HepG2 (cell line): Measurements from ENCODE around the gene WDR18. TPM values are rescaled to one million over a fixed set of nuclear protein-coding genes. Genes with fewer than 3 reads are reported as not detected.
A peak's percentile ranks its signal among the peaks of the same experiment; 100 is the strongest.

Experiments used
- CENPT ChIP-seq: sonication (generic); formaldehyde crosslinking; IDR thresholded peaks from 2 replicates; pipeline ENCODE4 v1.8.0; 2022; ENCODE audit warnings: low read depth, mild to moderate bottlenecking, moderate library complexity, missing genetic modification reagents
- EP300 ChIP-seq, 3 experiments: sonication (generic) in 1 of 3; formaldehyde crosslinking in 1 of 3; IDR thresholded peaks; 2 replicates each; pipeline versions ENCODE4 v1.5.1 to v1.6.1; 2011 to 2020; ENCODE audit warnings: low read depth in 2 of 3, low read length in 2 of 3, borderline replicate concordance in 1 of 3, improper control_type of control experiment in 1 of 3, mild to moderate bottlenecking in 1 of 3, missing genetic modification reagents in 1 of 3, moderate library complexity in 1 of 3
- HIVEP1 ChIP-seq: sonication (generic); formaldehyde crosslinking; IDR thresholded peaks from 2 replicates; pipeline ENCODE4 v1.4.0; 2020; ENCODE audit warnings: mild to moderate bottlenecking, missing genetic modification reagents
- KLF12 ChIP-seq: sonication (generic); formaldehyde crosslinking; IDR thresholded peaks from 2 replicates; pipeline ENCODE4 v1.4.0; 2020; ENCODE audit warnings: missing genetic modification reagents, borderline replicate concordance
- NFYC ChIP-seq: IDR thresholded peaks from 2 replicates; pipeline ENCODE4 v1.6.1; 2016; ENCODE audit warnings: missing genetic modification reagents, missing compliant biosample characterization
- NR2F2 ChIP-seq: IDR thresholded peaks from 2 replicates; pipeline ENCODE4 v1.6.1; 2012; ENCODE audit warnings: low read depth, inconsistent platforms, borderline replicate concordance
- PRDM10 ChIP-seq: sonication (generic); formaldehyde crosslinking; IDR thresholded peaks from 2 replicates; pipeline ENCODE4 v1.4.0; 2020; ENCODE audit warnings: low read depth, missing genetic modification reagents
- SCMH1 ChIP-seq: sonication (generic); formaldehyde crosslinking; IDR thresholded peaks from 2 replicates; pipeline ENCODE4 v1.9.0; 2021; ENCODE audit warnings: missing genetic modification reagents, mild to moderate bottlenecking, borderline replicate concordance
- TBX2 ChIP-seq: sonication (generic); formaldehyde crosslinking; IDR thresholded peaks from 2 replicates; pipeline ENCODE4 v1.5.0; 2020; ENCODE audit warnings: missing genetic modification reagents, mild to moderate bottlenecking, borderline replicate concordance
- ZFP36L1 ChIP-seq: sonication (generic); formaldehyde crosslinking; IDR thresholded peaks from 2 replicates; pipeline ENCODE4 v1.8.0; 2022; ENCODE audit warnings: mild to moderate bottlenecking, missing genetic modification reagents, moderate library complexity
- ZNF124 ChIP-seq: sonication (generic); formaldehyde crosslinking; IDR thresholded peaks from 2 replicates; pipeline ENCODE4 v1.4.0; 2020; ENCODE audit warnings: missing genetic modification reagents
- ZNF407 ChIP-seq: sonication (generic); formaldehyde crosslinking; IDR thresholded peaks from one replicate; pipeline ENCODE4 v1.5.1; 2020; ENCODE audit warnings: mild to moderate bottlenecking, missing genetic modification reagents; ENCODE audit errors: not compliant biosample characterization
- ZNF598 ChIP-seq: sonication (generic); formaldehyde crosslinking; IDR thresholded peaks from 2 replicates; pipeline ENCODE4 v1.5.1; 2020; ENCODE audit warnings: mild to moderate bottlenecking, missing genetic modification reagents, borderline replicate concordance
- ZNF660 ChIP-seq: sonication (generic); formaldehyde crosslinking; IDR thresholded peaks from 2 replicates; pipeline ENCODE4 v1.5.1; 2020; ENCODE audit warnings: mild to moderate bottlenecking, low read depth, missing genetic modification reagents, borderline replicate concordance
- ZNF768 ChIP-seq: sonication (generic); formaldehyde crosslinking; IDR thresholded peaks from 2 replicates; pipeline ENCODE4 v1.4.0; 2020; ENCODE audit warnings: missing genetic modification reagents
- ZNF777 ChIP-seq: sonication (generic); formaldehyde crosslinking; IDR thresholded peaks from 2 replicates; pipeline ENCODE4 v1.4.0; 2020; ENCODE audit warnings: missing genetic modification reagents
- polyA plus RNA-seq, 8 experiments: library from polyadenylated mRNA; depleted of rRNA in 3 of 8; stranded (reverse) in 7 of 8; unstranded in 1 of 8; fragments of >200 nt; fragmentation: Illumina TruSeq in 4 of 8; extraction: Trizol in 4 of 8; gene quantifications; 2 replicates each; pipeline versions ENCODE4 v1.2.1 to v1.2.3, GENCODE V29; 2011 to 2016; ENCODE audit warnings: low read depth in 4 of 8, missing spikeins in 1 of 8, mixed read lengths in 1 of 8; ENCODE audit not compliant: insufficient read depth in 1 of 8
- total RNA-seq, 5 experiments: library from RNA; depleted of rRNA; stranded (reverse); fragments of >200 nt; fragmentation: Illumina TruSeq; extraction: Trizol; gene quantifications; 2 replicates each; pipeline ENCODE4 v1.2.3, GENCODE V29; 2016; ENCODE audit warnings: low read depth in 1 of 5

WDR18 gene
- total and polyA plus RNA-seq, 2 of the 13 experiments (the other 11 are each of a cell fraction or from before 2014, with no cell fraction given) = 36.4 to 47.6 TPM

- no peak for TF ChIP-seq ZNF598 (CRISPR knock-in tag)
- TF ChIP-seq ZNF407 (CRISPR knock-in tag) = no peak
- TF ChIP-seq ZNF768 (CRISPR knock-in tag) = 0 out of 2 replicates have a peak, but pooled peaks have one; percentile 8
- peak; percentile 41 for TF ChIP-seq TBX2
- TF ChIP-seq ZNF777 (CRISPR knock-in tag) = no peak
- 0 out of 2 replicates have a peak, but pooled peaks have one; percentile 32 for TF ChIP-seq HIVEP1
- TF ChIP-seq CENPT (CRISPR knock-in tag) = no peak
- TF ChIP-seq ZFP36L1 (CRISPR knock-in tag) = no peak
- no peak for TF ChIP-seq KLF12 (CRISPR knock-in tag)
- 0 out of 2 replicates have a peak, but pooled peaks have one; percentile 44 for TF ChIP-seq ZNF124 (CRISPR knock-in tag)
- no peak for TF ChIP-seq EP300 (IDR thresholded peaks at IDR 0.05; ENCODE audit: low read depth in 2 of 2, low read length in 2 of 2)
- TF ChIP-seq EP300 (CRISPR knock-in tag; IDR thresholded peaks at IDR 0.05; ENCODE audit: borderline replicate concordance) = 0 out of 2 replicates have a peak, but pooled peaks have one; percentile 31
- TF ChIP-seq SCMH1 (CRISPR knock-in tag) = no peak
- 0 out of 2 replicates have a peak, but pooled peaks have one; percentile 49 for TF ChIP-seq PRDM10 (CRISPR knock-in tag)
- no peak; the same call in 1 of the 2 replicates for TF ChIP-seq NR2F2
- no peak for TF ChIP-seq ZNF660 (CRISPR knock-in tag)
- TF ChIP-seq NFYC (CRISPR knock-in tag) = peak; percentile 100
These were observed 55.7 kb downstream of the WDR18 start, which contains the start of gene ABCA7 (continued) for GRCh38 chr19:1039646-1040475.
